B cell (primary cell): ENCODE data around the gene HSPA1A. TPM values are rescaled to one million over a fixed set of nuclear protein-coding genes. Genes with fewer than 3 reads are reported as not detected.

Source experiments
- ATAC-seq: fragments of 200-7000 bp; cut with Tn5 transposase; one replicate; pipeline ENCODE4 v1.10.0; 2021; ENCODE audit warnings: low read depth, mild to moderate bottlenecking, moderate number of reproducible peaks, moderate library complexity
- CTCF ChIA-PET: fragments of 350-600 bp; sonication (Branson Sonifier 250); formaldehyde crosslinking; loops from one replicate; lab custom pipeline; 2021; ENCODE audit warnings: antibody characterized with exemption, inconsistent platforms; lab: Charles Lee
- POLR2A ChIA-PET: fragments of 350-600 bp; sonication (Branson Sonifier 250); formaldehyde crosslinking; loops from one replicate; lab custom pipeline; 2021; ENCODE audit warnings: antibody characterized with exemption; lab: Charles Lee
- DNase-seq: peaks from one replicate; pipeline ENCODE4 v3.0.0; 2013
- H2AFZ ChIP-seq: 2 replicates; pipeline ENCODE4 v1.6.1; 2012; ENCODE audit warnings: mild to moderate bottlenecking, low read depth, low read length; ENCODE audit not compliant: insufficient read depth, poor library complexity, severe bottlenecking
- H3K27ac ChIP-seq, 2 donors: 1 replicate in 1 of 2; 2 replicates in 1 of 2; pipeline ENCODE4 v1.5.1; 2012 to 2013; ENCODE audit warnings: low read length in 2 of 2, mild to moderate bottlenecking in 2 of 2, moderate library complexity in 1 of 2
- H3K27me3 ChIP-seq, 4 experiments: fragments of 200-600 bp in 1 of 4; sonication (generic) in 1 of 4; replicated peaks in 1 of 4; 1 replicate in 2 of 4; 2 replicates in 2 of 4; pipeline versions ENCODE4 v1.6.1 to v1.7.0; 2013 to 2016; ENCODE audit warnings: low read length in 3 of 4, mild to moderate bottlenecking in 2 of 4, mixed read lengths in 1 of 4, moderate library complexity in 1 of 4; ENCODE audit not compliant: insufficient read depth in 4 of 4, control insufficient read depth in 3 of 4; ENCODE audit errors: control extremely low read depth in 1 of 4
- H3K36me3 ChIP-seq, 2 experiments: replicated peaks in 1 of 2; 1 replicate in 1 of 2; 2 replicates in 1 of 2; pipeline versions ENCODE4 v1.6.1 to v1.7.1; 2013; ENCODE audit warnings: low read length in 1 of 2; ENCODE audit not compliant: insufficient read depth in 2 of 2, control insufficient read depth in 1 of 2; ENCODE audit errors: control extremely low read depth in 1 of 2, extremely low read depth in 1 of 2
- H3K4me1 ChIP-seq, 2 donors: fragments of 200-600 bp in 1 of 2; sonication (generic) in 1 of 2; 1 replicate in 1 of 2; 2 replicates in 1 of 2; pipeline versions ENCODE4 v1.5.1 to v1.6.1; 2013 to 2017; ENCODE audit warnings: low read length in 2 of 2; ENCODE audit not compliant: control insufficient read depth in 2 of 2, insufficient read depth in 2 of 2
- H3K4me2 ChIP-seq: replicated peaks from 2 replicates; pipeline ENCODE3; 2012; ENCODE audit warnings: mild to moderate bottlenecking, low read depth, low read length; ENCODE audit not compliant: poor library complexity, severe bottlenecking
- H3K4me3 ChIP-seq, 5 experiments: fragments of 200-600 bp in 1 of 5; sonication (generic) in 1 of 5; 1 replicate in 3 of 5; 2 replicates in 2 of 5; pipeline versions ENCODE4 v1.5.1 to v1.7.0; 2011 to 2016; ENCODE audit warnings: low read length in 4 of 5, mild to moderate bottlenecking in 4 of 5, low read depth in 2 of 5, control low read depth in 1 of 5, moderate library complexity in 1 of 5; ENCODE audit not compliant: insufficient read depth in 1 of 5; ENCODE audit errors: control extremely low read depth in 1 of 5, extremely low read depth in 1 of 5
- H3K79me2 ChIP-seq: fragments of 200-600 bp; sonication (generic); one replicate; pipeline ENCODE4 v1.6.0; 2016; ENCODE audit warnings: low read length; ENCODE audit not compliant: control insufficient read depth, insufficient read depth
- H3K9ac ChIP-seq: fragments of 200-600 bp; sonication (generic); 2 replicates; pipeline ENCODE4 v1.6.1; 2017; ENCODE audit warnings: mild to moderate bottlenecking, low read length, moderate library complexity
- H3K9me3 ChIP-seq, 3 donors: one replicate each; pipeline versions ENCODE4 v1.6.1 to v1.7.1; 2013; ENCODE audit warnings: low read length in 2 of 3; ENCODE audit not compliant: control insufficient read depth in 2 of 3, insufficient read depth in 1 of 3; ENCODE audit errors: control extremely low read depth in 1 of 3
- H4K20me1 ChIP-seq: 2 replicates; pipeline ENCODE4 v1.6.0; 2012; ENCODE audit warnings: mild to moderate bottlenecking, low read length; ENCODE audit not compliant: insufficient read depth, control insufficient read depth, poor library complexity, severe bottlenecking
- H3K27ac Mint-ChIP-seq: one replicate; pipeline ENCODE4 v1.8.0; 2021; ENCODE audit warnings: mixed read lengths
- H3K27me3 Mint-ChIP-seq: one replicate; pipeline ENCODE4 v1.8.0; 2021; ENCODE audit warnings: mixed read lengths
- H3K4me1 Mint-ChIP-seq: one replicate; pipeline ENCODE4 v1.8.0; 2021; ENCODE audit warnings: mixed read lengths
- H3K4me3 Mint-ChIP-seq: one replicate; pipeline ENCODE4 v1.8.0; 2021; ENCODE audit warnings: mixed read lengths
- H3K9me3 Mint-ChIP-seq: one replicate; pipeline ENCODE4 v1.8.0; 2022; ENCODE audit warnings: mixed read lengths; ENCODE audit not compliant: insufficient read depth
- CTCF ChIP-seq: fragments of 200-600 bp; IDR thresholded peaks from one replicate; pipeline ENCODE4 v1.8.0; 2022; ENCODE audit warnings: antibody characterized with exemption, mild to moderate bottlenecking
- EZH2 ChIP-seq: IDR thresholded peaks from 2 replicates; pipeline ENCODE4 v1.6.1; 2012; ENCODE audit warnings: borderline replicate concordance, low read depth, mild to moderate bottlenecking, moderate library complexity, low read length; ENCODE audit not compliant: insufficient read depth, poor library complexity, severe bottlenecking
- WGBS: methylation state at CpG from one replicate; pipeline ENCODE4 v1.1.5; 2013; ENCODE audit warnings: missing lambda C conversion rate; ENCODE audit not compliant: insufficient coverage; 5-methylcytosine and 5-hydroxymethylcytosine counted together
- intact Hi-C: fragments of 100-400 bp; cut with micrococcal nuclease; formaldehyde crosslinking; loops from one replicate; pipeline ENCODE4 v1.10.0; 2022
- polyA plus RNA-seq: library from polyadenylated mRNA; depleted of rRNA; stranded (reverse); fragments of >200 nt; gene quantifications from 2 replicates; pipeline ENCODE4 v1.2.3, GENCODE V29; 2012
- total RNA-seq, 2 donors: library from RNA; stranded (reverse); fragments of 120-200 nt in 1 of 2; gene quantifications; 1 replicate in 1 of 2; 2 replicates in 1 of 2; pipeline versions ENCODE4 v1.2.3 to v1.2.4, GENCODE V29; 2013 to 2022

Gene HSPA1A
- total and polyA plus RNA-seq, 2 donors (not counting 1 experiment from before 2014, with no cell fraction given), result 61.2 to 129 TPM

- no peaks in the 10 kb centered on the region for H3K27me3 Mint-ChIP-seq
- POLR2A ChIA-PET, result interaction anchor here (0.5 kb wide), 2 partner anchors 54 to 98 kb away, joined by 3 read pairs; partner anchors contain the start of genes LSM2, NELFE and SKIC2
These were observed 45.0 kb downstream of the HSPA1A start for GRCh38 chr6:31860349-31860748.

More at GRCh38 chr6:31860349-31860748, 45.0 kb downstream of the HSPA1A start:
- ATAC-seq (no peak), DNase-seq (no peak)
- Histone ChIP-seq H3K27me3 (no peaks in the 10 kb centered on the region), H2AFZ (no peak overlapping the region), H3K36me3 (peaks cover 2 to 27% of the 10 kb centered on the region in 2 experiments), H3K4me3 (no peak overlapping the region), H3K9me3 (no peaks in the 10 kb centered on the region), H3K27ac (no peak overlapping the region), H3K79me2 (peaks cover 17% of the 10 kb centered on the region), H3K4me1 (peaks cover 18 to 23% of the 10 kb centered on the region in 2 donors), H3K9ac (no peak overlapping the region), H4K20me1 (no peaks in the 10 kb centered on the region), H3K4me2 (no peak overlapping the region)
- CTCF ChIA-PET, result no interaction called here
- WGBS, result 97% methylated on average over 13 of the region's 13 CpGs
- Mint-ChIP-seq H3K9me3 (no peaks in the 10 kb centered on the region), H3K4me1 (peaks cover 24% of the 10 kb centered on the region), H3K4me3 (no peak overlapping the region), H3K27ac (no peak overlapping the region)
- TF ChIP-seq EZH2, result no peak
- no peak for TF ChIP-seq CTCF
- intact Hi-C loops, result loop anchor here (5.0 to 10.0 kb wide), 3 partner anchors 43 to 366 kb away; partner anchors contain the start of genes HSPA1A, HSPA1L, MICB and VARS1
